Hematopoietic multipotent progenitor cell treated with erythropoietin and hydrocortisone succinate and interleukin-3 and kit ligand, for 15 days (in vitro differentiated cells): ENCODE measurements around the gene CALHM1.
"Not testable (repeated sequence)": the region's sequence is repeated elsewhere in the genome, so short reads cannot be mapped to it uniquely, and the experiment has no call there.

Source experiments
- DNase-seq: peaks from one replicate; pipeline ENCODE4 v3.0.0-alpha.2; 2015; ENCODE audit warnings: low spot score

CALHM1 gene, protein sequence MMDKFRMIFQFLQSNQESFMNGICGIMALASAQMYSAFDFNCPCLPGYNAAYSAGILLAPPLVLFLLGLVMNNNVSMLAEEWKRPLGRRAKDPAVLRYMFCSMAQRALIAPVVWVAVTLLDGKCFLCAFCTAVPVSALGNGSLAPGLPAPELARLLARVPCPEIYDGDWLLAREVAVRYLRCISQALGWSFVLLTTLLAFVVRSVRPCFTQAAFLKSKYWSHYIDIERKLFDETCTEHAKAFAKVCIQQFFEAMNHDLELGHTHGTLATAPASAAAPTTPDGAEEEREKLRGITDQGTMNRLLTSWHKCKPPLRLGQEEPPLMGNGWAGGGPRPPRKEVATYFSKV

DNA sequence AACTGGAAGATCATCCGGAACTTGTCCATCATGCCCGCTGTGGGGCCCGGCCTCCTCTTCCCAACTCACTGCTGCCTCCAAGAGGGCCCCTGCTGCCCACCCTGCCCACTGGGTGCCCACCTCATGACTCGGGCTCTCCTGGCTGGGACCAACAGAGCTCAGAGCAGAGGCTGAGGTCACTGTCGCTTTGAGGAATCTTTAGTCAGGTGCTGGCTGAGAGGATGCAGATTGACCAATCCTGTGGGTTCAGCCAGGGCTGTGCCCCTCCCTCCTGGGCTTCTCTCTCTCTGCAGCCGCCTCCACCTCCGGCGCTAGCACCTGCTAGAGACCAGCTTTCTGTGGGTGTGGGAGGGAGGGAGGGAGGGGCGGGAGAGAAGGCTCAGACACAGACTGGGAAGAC, at the start of gene CALHM1:
CALHM1 (minus strand) TSS at position 181 of the 400 bp plus-strand sequence; CDS start at position 32, 149 bp downstream.
- DNase-seq: no peak

DNA sequence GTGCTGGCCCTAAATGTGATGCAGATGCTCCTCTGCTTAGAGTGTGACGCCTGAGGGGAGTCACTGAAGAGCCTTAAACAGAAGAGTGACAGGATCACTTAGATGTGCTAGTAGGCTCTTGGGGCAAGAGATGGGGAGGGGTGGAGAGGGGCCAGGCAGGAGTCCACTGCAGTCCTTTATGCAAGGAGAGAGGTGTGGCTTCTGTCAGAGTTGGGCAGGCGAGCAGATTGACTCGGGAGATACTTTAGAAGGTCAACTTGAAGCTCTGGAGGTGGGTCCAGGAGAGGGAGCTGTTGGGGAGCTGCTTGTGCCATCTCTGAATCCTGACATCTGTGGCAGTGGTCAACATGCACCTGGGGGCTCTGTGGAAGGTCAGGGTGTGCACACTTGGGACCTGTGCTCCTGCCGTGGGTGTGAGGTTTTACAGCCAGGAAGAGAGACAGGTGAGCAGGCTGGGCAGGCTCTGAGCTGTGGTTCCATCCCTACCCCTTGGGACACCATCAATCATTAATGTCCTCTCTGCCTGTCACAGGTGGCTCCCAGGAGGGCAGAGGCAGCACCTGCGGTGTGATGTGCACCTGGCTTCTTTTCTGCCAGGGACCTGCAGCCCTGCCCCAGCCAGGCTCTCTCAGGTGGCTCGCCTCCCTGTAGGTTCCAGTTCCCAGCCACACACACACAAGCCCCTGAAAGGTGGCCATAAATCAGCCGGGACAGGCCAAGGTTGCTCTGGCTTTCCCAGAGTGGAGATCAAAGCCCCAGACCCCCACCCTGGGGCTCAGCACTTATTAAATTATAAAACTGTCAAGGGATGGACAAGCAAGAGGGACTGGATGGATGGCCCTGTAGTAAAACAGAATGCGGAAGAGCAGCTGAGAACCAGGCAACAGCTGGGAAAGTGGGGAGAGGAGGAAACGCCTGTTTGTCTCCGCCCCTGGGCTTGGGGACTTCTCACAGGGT, 48.8 kb upstream of the CALHM1 start:
- no peak for DNase-seq

DNA sequence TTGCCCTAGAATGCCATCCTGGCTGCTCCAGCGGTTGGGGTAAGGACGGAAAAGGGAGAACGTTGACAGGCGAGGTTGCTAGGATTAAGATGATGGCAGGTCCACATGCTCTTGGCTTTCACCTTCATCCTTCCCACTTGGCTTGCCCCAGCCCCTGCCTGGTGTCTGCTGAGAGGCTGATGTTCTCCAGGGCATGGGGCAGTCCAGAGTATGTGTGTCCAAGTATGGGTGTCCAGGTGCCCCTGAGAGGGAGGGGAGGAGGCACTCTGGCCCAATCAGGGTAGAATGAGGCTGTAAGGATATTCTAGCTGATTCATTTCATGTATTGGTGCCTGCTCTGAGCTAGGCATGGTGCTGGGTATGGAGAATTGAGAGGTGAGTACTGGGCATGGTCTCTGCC, 47.4 kb upstream of the CALHM1 start:
- no peak for DNase-seq

DNA sequence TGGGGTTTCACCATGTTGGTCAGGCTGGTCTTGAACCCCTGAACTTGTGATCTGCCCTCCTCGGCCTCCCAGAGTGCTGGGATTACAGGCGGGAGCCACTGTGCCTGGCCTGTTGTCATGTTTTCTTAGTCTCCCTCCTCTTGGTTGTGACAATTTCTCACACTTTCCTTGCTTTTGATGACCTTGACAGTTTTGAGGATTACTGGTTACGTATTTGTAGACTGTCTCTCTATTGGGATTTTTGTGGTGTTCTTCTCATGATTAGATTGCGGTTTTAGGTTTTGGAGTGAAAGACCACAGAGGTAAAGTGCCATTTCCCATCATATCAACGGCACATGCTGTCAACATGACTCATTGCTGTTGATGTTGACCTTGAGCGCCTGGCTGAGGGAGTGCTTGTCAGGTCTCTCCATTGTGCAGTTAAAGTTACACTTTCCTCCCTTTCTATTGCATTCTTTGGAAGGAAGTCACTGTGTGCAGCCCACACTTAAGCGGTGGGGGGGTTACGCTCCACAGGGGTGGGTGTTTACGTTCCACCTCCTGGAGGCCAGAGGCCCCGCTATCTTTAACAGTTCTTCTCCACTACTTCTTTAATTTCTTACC, 45.6 kb upstream of the CALHM1 start:
- DNase-seq: no peak

DNA sequence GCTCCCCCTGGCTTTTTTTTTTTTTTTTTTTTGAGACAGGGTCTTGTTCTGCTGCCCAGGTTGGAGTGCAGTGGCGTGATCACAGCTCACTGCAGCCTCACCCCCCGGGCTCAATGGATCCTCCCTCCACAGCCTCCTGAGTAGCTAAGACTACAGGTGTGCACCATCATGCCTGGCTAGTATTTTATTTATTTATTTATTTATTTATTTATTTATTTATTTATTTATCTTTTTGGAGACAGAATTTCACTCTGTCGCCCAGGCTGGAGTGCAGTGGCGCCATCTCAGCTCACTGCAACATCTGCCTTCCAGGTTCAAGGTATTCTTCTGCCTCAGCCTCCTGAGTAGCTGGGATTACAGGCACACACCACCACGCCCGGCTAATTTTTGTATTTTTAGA, 45.1 kb upstream of the CALHM1 start:
- not testable (repeated sequence) for DNase-seq

- no peak for DNase-seq
These were observed 44.4 kb upstream of the CALHM1 start for GRCh38 chr10:103502849-103503660.

DNA sequence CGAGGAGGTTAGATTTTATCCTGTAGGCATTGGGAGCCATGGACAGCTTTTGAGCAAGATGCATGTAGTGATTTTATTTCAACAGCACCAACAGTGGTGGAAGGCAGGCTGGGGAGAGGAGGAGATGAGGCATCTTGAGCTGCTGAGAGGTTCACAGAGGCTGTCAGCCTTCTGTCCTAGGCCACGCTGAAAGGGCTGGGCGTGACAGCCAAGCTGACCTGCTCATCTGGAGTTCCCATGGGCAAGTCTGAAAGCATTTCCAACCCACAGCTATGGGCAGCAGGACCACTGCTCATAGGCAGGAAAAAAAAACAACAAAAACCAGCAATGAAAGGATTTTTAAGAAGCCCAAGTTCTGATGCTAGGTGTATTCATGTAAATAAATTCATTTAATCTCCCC, 42.5 kb upstream of the CALHM1 start:
- DNase-seq: no peak

- DNase-seq: no peak
These were observed 41.8 kb upstream of the CALHM1 start for GRCh38 chr10:103500481-103500880.

DNA sequence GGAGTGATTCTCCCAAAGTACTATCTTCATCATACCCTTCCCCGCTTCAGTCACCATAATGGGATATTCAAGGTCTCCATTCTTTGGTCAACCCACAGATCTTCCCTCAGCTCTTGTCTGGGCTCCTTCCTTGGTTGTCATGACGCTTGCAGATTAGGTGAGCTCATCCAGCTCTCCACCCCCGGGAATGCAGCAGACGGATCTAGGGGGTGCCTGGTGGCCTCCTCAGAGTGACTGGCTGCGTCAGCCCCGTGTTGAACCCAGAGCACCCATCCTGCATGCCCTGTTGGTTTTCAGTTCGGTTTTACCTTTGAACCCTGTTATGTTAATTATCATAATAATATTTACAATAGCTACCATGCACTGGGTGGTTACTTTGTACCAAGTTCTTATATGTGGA, 41.2 kb upstream of the CALHM1 start:
- no peak for DNase-seq

DNA sequence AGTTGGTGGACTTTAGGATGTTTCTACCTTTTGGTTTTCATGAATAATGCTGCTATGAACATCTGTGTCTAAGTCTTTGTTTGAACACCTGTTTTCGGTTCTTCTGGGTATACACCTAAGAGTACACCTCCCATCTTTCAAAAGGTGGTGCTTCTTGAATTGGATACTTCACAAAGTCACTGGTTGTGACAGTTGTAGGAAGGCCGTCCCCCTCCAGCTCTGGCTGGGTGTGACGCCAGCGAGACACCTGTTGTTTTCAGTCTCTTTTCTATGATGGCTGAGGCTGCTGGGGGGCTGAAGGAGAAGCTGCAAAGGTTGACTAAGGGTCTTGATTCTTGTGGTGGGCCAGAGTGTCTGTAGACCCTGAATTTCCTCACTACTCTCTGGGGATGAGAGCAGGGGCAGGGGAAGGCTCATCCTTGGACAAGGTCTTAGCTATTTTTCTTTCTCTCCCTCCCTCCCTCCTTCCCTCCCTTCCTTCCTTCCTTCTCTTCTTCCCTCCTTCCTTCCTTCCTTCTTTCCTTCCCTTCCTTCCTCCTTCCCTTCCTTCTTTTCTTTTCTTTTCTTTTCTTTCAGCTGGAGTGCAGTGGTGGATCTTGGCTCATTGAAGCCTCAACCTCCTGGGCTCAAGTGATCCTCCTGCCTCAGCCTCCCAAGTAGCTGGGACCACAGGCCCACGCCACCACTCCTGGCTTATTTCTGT, 40.4 kb upstream of the CALHM1 start:
- no peak for DNase-seq

GRCh38 chr10:103497161-103497915, 38.6 kb upstream of the CALHM1 start:
- DNase-seq: no peak

DNA sequence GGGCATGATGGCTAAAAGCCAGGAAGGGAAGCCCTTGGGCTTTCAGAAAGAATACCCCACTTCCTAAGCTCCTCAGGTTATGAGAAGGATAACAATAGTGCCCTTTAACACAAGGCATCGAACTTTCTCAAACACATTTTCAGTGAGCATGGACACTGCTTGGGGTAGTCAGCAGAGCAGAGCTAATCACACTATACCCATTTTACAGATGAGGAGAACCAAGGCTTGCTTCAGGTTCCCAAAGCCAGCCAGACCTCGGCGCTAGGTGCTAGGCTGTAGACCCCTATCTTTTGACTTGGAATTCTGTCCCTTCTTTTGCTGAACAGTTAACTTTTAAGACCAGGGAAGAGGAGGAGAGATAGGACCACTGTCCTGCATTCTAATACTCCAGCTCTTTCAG, 36.6 kb upstream of the CALHM1 start:
- no peak for DNase-seq

- no peak for DNase-seq
These were observed 35.5 kb upstream of the CALHM1 start for GRCh38 chr10:103493916-103494877.

GRCh38 chr10:103493362-103493915, 34.7 kb upstream of the CALHM1 start, which contains the start of gene NEURL1:
Gene NEURL1, plus strand, starts transcription at chr10:103493705. Its CDS starts 683 bp downstream, at chr10:103494388.
- no peak for DNase-seq

DNA sequence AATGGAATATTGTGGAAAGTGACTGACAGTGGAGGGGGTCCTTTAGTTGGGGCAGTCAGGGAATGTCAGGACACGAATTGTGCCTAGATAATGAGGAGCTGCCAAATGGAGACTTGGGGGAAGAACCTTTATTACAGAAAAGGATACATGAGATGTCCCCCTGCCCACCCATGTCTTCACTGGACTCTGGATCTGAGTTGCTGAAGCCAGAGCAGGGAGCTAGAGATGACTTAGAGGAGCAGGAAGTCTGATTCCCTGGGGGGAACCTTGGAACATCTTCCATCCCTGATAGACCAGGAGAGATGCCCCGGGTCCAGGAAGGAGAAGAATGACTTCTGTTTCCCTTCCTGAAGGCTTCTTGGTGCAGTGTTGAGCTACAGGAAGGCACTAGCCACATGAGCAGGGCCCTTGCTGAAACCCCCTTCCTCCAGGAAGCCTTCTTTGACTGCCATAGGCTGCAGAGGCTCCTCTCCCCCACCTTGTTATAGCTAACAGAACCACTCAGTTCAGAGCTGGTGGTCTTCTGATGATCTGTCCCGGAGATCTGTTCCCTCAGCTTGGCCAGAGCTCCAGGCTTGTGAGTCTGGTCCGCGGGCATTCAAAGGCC, 34.1 kb upstream of the CALHM1 start:
- no peak for DNase-seq

GRCh38 chr10:103491729-103492364, 33.1 kb upstream of the CALHM1 start:
- DNase-seq: no peak

- DNase-seq: no peak
These were observed 32.2 kb upstream of the CALHM1 start for GRCh38 chr10:103490986-103491314.

DNA sequence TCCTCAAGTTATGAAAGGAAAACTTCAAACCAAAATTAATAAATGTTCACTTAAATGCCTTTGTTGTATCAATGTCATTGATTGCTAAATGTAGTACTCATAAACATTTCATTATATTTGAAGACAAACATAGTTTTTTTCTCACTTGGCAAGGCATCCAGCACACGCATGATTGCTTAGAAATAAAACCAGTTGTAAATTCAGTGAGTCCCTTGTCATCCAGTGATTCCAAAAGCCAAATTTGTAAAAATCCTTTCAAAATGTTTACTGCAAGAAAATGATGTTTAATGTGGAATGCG, 28.7 kb upstream of the CALHM1 start:
- no peak for DNase-seq
